HG02763 (cell line): Measurements from ENCODE around the gene NEK5.

Source experiments
- ATAC-seq: cut with Tn5 transposase; IDR thresholded peaks from one replicate; pipeline ENCODE4 v1.9.1; 2021; ENCODE audit warnings: mild to moderate bottlenecking, moderate library complexity; ENCODE audit not compliant: unreplicated experiment

The NEK5 gene

DNA sequence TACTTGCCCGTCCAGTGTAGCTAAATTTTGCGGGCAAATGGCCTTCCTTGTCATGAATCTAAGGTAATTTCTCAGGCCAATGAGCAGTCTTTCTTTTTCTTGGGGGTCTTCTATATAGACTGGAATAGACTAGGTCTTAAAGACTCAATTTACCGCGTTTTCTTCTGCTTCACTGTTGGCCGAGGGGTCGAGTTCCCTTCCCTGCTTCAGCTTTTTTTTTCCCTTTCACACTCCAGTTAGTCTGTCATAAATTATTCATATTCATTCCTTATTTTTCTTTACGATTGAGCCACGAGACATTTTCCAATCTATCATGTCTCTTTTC is 116.4 kb downstream of the NEK5 start:
- ATAC-seq = no peak

DNA sequence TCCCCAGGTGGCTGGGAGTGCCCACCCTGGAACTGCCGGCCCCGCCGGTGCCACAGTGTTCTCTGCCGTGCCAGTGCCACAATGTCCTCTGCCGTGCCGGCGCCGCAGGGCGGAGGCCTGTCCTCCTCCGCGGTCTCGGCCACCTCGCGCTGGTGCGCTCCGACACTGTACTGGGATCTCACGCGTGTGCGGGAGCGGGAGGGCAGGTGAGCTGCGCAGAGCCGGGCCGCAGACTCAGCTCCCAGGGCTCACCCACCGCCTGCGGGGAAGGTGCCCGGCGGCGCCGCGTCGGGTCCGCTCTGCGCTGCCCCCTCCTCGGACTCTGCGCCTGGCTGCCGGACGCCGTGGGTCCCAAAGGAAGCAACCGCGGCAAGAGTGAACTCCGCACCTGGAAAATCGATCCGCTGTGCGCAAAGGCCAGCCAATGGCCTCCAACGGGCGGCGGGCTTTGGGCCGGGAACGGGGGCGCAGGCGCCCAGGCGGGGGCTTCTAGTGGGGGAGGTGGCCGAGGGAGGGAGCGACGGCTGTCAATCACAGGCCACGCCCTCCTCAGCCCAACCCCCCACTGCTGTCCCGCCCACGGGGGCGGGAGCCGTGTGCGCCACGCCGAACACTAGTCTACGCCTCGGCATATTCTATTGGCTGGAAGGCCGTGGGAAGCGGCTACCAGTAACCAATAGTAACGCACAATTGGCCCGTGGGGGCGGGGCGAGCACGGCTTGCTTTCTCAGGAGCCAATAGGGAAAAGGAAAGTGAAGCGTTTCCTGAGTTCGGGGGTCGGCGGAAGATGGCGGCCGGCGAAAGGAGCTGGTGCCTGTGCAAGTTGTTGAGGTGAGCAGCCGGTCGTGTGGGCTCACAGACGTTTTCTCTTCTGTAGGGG is 117.0 kb downstream of the NEK5 start, which contains the start of gene ALG11:
Gene ALG11, plus strand, starts transcription at position 767 of the 880 bp plus-strand sequence. Its CDS starts 21 bp downstream, at position 788.
- peak; percentile 99 for ATAC-seq

DNA sequence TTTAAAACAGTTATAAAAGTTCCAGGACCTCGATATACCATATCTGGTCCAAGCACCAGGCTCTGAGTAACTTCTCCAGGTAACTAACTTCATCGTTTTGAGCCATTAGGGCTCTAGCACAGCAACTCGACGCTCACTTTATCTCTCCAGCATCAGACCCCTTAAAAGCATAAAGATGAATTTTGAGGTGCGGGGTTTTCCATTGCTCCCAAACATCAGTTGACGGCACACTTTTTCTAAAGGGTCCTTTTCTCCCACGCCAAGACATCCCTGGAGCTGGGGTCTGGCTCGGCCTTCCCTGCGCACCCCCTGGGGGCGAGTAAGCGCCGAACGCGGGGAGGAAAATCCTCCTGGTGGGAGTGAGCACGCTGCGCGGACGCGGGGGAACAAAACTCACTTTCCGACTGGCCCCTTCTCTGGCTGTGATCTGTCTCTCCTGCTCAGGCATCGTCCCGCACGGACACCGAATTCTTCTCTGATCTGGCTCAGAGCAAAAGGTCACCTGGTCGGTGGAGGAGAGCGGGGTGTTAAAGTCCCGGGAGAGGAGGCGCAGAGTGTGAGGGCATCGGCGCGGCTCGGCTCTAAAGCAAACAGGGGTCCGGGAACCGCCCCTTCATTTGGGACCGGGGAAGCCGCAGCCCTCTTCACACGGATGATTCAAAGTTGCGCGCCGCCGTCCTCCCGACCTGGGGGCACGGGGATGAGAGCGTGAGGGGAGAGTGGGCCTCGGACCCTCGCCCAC is 117.8 kb downstream of the NEK5 start, which contains the start of gene ATP7B:
Gene ATP7B, minus strand, starts transcription at position 561 of the 742 bp plus-strand sequence. Its CDS starts 113 bp downstream, at position 448.
- ATAC-seq = no peak

DNA sequence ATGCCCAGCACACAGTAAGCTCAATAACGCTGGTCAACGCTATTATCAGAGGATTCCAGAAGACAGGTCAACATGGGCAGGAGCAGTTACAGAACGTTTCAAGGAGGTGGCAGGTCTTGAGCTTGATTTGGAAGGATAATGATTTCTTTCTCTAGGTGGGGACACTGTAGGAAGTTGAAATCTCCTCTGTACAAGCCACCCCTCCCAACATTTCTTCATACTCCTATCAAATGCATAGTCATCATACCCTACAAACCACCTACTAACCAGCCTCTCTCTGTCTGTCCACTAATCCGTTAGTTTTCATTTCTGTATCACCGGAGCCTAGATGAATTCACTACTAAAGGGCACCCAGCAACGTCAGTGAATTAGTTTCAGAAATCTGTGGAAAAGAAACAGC is 118.9 kb downstream of the NEK5 start:
- no peak for ATAC-seq

DNA sequence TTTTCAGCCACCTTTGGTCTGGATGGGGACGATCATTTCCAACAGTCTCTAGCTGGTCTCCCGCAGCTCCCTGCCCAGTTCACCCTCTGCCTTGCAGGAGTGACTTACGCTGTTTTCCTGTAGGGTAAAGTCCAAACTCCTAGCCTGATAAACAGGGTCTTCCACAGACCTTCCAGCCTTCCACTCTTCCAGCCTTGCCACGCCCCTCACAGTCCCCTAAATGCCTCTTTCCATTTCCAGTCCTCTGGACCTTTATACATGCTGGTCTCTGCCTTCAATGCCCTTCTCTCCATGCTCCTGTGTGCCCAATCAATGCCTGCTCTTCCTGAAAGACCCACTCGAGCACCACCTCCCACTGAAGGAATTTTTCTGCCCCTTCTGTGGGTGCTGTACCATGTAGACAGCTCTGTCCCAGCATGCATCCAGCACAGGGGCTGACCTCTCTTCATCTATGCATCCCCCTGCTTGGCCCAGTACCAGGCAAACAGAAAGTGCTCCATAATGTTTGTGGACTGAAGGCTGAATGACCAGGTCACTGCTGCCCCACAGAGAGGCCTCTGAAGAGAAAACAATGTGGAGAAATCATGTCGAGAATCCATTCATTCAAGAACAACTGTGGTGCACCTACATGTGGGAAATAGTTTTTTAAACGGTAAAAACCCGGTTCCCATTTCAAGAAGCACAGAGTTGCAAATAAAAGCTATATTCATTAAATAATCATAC is 122.2 kb downstream of the NEK5 start:
- ATAC-seq = no peak

DNA sequence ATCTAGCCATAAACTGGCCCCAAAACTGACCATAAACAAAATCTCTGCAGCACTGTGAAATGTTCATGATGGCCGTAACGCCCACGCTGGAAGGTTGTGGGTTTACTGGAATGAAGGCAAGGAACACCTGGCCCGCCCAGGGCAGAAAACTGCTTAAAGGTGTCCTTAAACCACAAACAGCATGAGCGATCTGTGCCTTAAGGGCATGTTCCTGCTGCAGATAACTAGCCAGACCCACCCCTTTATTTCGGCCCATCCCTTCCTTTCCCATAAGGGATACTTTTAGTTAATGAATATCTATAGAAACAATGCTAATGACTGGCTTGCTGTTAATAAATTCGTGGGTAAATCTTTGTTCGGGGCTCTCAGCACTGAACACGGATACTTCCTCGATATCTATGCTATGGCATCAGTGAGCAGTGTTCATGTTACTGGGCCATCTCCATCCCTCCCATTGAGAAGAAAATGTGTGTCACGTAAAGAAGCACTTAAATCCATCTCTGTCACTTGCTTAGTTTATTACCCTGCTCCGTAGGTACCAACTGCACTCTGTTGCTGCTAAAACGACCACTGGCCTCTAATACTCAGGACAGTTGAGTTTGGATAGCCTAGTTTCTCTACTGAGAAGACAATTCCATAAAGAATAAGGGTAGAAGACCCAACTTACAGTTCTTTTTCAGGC is 122.9 kb downstream of the NEK5 start:
- no peak for ATAC-seq

DNA sequence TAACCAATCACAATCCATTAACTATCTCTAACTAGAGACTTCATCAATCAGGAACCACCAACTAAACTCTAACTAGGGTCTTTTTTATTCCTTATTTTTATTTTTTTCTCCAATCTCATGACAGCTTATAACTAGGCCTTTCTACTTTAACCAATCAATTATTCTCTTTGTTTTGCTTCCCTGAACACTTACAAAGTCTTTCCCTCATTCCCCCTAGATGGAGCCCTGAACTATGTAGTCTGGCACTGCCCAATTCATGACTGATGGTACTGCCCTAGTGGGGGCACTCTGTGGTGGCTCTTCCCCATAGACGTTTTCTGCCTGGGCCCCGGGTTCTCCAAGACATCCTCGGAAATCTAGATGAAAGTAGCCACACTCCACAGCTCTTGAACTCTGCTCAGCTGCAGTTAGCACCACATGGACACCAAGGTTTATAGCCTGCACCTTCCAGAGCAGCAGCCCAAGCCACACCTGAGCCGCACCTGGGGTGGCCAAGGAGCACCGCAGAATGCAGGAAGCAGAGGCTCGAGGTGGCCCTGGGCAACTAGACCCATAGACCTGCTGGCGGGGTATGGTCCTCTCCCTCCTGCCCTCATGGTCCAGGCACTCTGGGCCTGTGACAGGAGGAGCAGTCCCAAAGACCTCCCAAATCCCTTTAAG is 124.2 kb downstream of the NEK5 start:
- ATAC-seq = no peak

DNA sequence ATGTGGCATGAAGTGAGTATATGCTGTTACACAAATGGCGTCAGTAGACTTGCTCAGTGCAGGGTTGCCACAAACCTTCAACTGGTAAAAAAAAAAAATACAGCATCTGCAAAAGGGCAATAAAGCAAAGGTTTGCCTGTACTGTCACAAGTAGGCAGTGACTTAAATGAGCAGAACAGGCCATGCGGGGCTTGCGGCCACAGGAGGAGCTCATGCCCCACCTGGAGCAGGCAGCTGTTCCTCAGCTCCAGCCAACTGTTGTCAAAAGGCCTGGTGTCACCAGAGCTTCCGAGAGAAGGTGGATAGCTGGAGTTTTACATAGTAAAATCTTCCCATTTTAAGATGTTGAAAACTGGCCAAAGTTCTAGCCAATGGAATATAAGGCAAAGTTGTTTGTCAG is 125.3 kb downstream of the NEK5 start:
- ATAC-seq = no peak

DNA sequence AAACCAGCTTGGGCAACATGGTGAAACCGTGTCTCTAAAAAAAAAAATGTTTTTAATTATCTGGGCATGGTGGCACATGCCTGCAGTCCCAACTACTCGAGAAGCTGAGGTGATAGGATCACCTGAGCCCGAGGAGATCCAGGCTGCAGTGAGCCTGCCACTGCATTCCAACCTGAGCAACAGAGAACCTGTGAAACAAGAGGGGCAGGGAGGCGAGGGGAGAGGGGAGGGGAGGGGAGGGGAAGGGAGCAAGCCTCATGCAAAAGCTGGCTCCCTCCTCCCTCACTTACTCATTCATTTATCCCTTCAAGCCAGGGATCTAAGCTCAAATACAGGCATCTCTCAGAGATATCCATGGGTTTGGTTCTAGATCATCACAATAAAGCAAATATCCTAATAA is 126.5 kb downstream of the NEK5 start:
- no peak for ATAC-seq

DNA sequence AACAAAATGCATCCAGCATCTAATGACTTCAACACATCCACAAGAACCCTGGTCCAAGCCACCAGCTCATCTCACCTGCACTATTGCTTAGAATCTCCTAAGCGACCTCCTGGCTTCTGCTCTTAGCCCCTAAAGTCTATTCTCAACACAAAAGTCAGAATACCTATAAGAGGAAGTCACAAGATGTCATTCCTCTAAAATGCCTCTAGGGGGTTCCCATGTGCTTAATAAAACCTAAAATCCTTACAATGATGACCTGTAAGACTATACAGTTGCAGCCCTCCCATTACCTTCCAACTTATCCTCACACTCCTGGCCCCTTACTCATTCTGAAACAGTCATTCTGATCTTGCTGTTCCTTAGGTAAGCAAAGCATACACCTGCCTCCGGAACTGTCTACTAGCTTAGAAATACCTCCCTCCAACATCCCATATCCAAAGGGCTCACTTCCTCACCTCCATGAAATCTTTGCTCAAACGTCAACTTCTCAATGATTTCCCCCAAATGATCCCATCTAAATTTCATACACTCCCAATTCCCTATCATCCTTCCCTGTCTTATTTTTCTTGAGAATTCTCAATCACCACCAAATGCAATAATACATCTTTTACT is 127.6 kb downstream of the NEK5 start:
- ATAC-seq = no peak

DNA sequence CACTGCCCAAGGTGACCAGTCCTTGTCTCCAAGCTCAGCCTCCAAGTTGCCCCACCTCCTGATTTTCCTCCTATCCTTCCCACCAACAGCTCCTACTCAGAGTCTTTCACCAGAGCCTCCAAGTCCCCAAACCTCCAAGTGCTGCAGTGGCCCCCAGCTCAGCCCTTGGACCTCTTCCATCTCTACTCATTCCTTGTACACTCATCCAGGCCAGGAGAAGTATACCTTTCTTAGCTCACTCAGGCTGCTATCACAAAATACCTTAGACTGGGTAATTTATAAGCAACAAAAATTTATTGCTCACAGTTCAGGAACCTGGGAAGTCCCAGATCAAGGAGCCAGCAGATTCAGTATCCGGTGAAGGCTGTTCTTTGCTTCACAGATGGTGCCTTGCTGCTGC is 129.0 kb downstream of the NEK5 start:
- ATAC-seq = no peak

DNA sequence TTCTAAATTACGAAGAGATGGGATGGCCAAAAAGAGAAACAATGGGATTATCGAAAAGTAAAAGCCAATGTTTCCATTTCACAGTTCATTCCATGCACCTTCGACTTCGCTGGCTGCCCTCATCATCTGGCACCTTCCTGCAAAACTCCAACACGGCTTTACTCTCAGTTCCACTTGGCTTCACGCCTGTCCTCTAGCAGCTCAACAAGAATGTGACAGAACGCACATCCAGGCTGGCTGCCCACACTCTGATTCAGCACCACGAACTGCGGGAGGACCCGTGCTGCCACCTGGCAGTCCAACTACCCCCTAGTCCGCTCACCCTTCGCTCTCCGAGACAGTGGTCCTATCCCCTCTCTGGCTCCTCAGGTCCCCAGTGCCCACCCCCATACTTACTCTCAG is 129.4 kb downstream of the NEK5 start:
- no peak for ATAC-seq

DNA sequence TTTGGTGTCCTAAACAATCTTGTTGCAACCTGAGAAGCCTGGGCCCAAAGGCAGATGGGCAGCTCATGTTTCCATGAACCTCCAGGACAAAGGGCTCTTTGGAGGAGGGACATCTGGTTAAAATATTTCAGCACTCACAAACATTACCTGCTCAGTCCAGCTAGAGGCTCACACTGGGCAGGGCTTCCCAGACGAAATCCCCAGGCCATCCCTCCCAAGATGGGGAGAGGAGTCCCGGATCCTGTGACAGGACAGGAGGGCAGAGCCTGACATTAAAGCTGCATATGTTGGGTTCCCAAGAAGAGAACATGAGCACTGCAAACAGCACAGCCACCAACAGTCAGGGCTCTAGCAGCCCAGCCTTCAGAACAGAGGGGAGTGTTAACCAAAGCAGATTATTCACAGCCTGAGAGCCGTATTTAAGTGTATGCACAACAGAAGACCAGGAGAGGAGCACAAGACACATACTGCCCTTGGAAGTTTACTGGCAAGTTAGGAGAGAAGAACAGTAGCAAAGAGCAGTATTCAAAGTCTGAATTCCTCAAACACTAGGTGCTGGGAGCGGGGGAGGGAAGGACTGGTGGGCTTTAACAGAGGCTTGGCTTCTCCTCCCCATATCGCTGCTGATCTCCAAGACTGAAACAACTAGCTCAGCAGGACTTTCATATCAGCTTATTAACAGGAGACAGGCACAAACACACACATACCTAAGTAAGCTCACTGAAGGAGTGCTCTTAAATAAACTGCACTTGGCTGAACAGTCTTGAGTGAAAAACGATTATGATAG is 130.0 kb downstream of the NEK5 start:
- no peak for ATAC-seq

DNA sequence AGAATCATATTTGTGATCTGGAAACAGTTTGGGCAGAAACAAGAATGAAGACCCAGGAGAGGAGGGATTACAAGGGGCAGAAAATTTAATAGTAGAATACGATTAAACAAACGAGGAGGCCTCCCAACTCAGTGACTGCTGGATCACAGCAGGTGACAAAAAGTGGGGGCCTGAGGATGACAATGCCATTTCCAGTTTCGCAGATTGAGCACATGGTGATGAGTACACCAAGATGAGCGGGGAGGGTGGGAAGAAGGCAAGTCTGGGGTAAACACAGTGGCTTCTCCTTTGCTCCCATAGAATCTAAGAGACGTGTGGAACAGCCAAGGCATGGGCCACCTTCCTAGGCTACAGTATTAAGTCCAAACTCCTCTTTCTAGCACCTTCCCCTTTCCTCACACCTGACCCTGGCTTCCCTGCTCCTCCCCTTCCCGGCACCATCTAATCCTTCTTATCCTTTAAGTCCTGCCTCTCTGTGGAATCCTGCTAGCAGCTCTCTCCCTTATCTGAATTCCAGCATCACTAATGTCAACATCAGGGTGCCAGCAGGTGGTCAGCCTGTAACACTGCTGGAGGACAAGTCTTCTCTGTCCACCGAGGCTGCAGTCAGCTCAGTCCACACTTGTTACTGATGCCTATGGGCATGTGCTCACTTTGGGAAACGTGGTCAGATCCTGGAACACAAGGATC is 131.1 kb downstream of the NEK5 start:
- ATAC-seq = no peak

DNA sequence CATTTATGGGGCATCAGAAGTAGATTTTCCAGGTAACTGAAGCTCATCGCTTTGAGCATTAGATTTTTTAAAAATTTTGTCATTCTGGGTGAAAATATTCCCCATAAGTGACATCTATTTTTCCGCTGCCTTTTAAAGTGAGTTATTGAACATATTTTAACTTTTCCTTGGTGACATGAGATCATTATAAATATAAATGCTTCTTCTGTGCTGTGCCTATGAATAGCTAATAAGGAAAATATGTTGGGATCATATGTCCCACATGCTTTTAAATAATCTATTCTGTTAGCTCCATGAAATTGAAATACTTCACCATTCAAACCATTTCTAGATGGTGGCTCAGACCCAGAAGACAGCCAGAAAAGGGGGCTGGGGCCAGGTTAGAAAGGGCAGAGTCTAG is 131.7 kb downstream of the NEK5 start:
- ATAC-seq = no peak

DNA sequence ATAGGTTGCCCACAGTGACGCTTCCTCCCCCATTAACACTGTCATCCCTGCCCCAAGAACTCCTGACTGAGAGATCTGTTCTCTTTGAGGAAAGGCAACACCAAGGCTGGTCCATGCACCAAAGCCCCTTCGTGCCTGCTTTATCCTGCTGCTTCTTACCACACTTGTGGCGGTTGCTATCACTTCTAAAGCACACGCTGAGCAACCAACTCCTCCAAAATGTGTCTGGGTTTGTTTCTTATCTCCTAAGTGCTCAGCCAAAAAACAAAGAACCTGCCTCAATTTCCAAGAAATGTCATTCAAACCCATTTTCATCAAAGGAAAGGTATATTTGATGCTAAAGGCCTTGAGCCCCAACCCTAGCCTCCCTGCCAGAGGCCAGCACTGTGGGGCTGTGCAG is 132.2 kb downstream of the NEK5 start:
- no peak for ATAC-seq

DNA sequence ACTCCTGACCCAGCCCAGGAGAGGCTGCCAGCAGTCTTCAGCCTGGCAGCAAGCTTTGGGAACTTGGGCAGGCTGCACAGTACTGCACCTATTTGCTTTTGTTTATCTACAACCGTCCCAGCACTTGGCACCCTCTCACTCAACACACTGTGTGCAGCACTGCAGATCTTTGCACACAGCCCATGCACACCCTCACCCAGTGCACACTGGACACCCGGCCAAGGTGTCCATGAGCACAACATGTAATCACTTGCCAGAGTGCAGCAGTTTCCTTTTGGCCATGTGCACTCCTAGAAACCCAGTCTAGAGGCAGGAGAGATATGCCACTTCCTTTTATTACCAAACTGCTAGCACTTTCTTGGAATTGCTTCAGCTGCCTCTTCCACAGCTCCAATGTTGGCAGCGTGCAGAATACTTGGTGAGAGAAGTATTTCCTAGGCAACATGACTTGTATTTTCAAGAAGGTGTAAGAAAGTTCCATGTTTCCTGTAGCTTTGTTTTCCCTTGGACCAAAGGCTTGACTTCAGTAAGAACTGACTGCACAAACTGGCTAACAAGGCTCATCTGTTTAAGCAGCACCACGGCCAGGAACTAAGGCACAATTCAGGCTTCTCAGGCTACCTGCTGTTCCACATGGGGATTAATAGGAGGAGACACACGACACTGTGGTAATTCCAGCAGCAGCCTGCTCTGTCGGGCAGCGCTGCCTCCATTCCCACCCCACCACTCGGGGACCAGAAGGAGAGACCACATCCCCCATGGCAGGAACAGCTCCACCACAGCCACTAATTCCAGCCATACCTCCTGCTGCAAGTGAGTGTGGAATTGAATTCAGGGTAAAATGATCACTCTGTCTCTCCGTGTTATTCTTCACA is 133.0 kb downstream of the NEK5 start:
- ATAC-seq = no peak

DNA sequence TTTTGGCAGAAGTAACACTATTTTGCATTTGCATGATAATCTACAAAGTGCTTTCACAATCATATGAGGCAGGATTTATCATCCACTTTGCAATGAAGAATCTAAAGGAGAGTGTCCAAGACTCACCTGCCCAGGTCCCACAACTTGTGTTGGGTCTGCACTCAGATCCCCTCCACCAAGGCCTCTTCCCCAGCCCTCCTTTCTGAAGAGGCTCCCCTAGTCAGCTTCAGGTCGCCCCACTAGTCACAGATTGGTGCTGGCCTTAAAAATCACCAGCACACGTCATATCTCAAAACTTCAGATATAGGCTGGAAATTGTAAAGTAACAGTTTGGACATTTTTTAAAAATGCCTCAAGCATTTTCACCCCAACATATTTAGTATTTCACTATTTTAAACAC is 135.2 kb downstream of the NEK5 start:
- ATAC-seq = no peak
